Measurements from ENCODE around the gene SBDS.
A peak's percentile ranks its signal among the peaks of the same experiment; 100 is the strongest.
"Not testable (repeated sequence)": the region's sequence is repeated elsewhere in the genome, so short reads cannot be mapped to it uniquely, and the experiment has no call there.

SBDS gene

GRCh38 chr7:67019562-67020390 lies 24.4 kb upstream of the SBDS start:
- no peak for TF ChIP-seq CTCF (IDR thresholded peaks at IDR 0.05)
- no peak overlapping the region for H3K27ac ChIP-seq
- H3K4me3 ChIP-seq = no peak overlapping the region
- no peak for DNase-seq (ENCODE audit: low spot score)

GRCh38 chr7:67018940-67019339 lies 23.6 kb upstream of the SBDS start:
- H3K27ac ChIP-seq = no peak overlapping the region
- no peak overlapping the region for H3K4me3 ChIP-seq
- no peak for DNase-seq (ENCODE audit: low spot score)
- no peak for TF ChIP-seq CTCF (IDR thresholded peaks at IDR 0.05)

GRCh38 chr7:67017971-67018370 lies 22.6 kb upstream of the SBDS start:
- H3K4me3 ChIP-seq; H3K27ac ChIP-seq; DNase-seq (ENCODE audit: low spot score): not testable (repeated sequence)

- H3K27ac ChIP-seq; DNase-seq (ENCODE audit: low spot score); H3K4me3 ChIP-seq: not testable (repeated sequence)
Measured at GRCh38 chr7:67014076-67014622, 18.8 kb upstream of the SBDS start.

- not testable (repeated sequence) for DNase-seq (ENCODE audit: low spot score); H3K27ac ChIP-seq; H3K4me3 ChIP-seq
Measured at GRCh38 chr7:67009677-67010076, 14.3 kb upstream of the SBDS start.

- no peak for TF ChIP-seq CTCF (IDR thresholded peaks at IDR 0.05)
- no peak for DNase-seq (ENCODE audit: low spot score)
- no peak overlapping the region for H3K27ac ChIP-seq
- no peak overlapping the region for H3K4me3 ChIP-seq
Measured at GRCh38 chr7:67008260-67008659, 12.9 kb upstream of the SBDS start.

GRCh38 chr7:67006965-67007364 lies 11.6 kb upstream of the SBDS start:
- H3K4me3 ChIP-seq = no peak overlapping the region
- no peak for DNase-seq (ENCODE audit: low spot score)
- H3K27ac ChIP-seq = no peak overlapping the region
- TF ChIP-seq CTCF (IDR thresholded peaks at IDR 0.05) = no peak

- H3K4me3 ChIP-seq; DNase-seq (ENCODE audit: low spot score); H3K27ac ChIP-seq: not testable (repeated sequence)
Measured at GRCh38 chr7:67004145-67004544, 8.8 kb upstream of the SBDS start.

- DNase-seq (ENCODE audit: low spot score) = not testable (repeated sequence)
Measured at GRCh38 chr7:67000601-67001258, 5.3 kb upstream of the SBDS start.

GRCh38 chr7:66996444-66997191 lies 1.2 kb upstream of the SBDS start, which contains the start of gene TYW1:
TSS of gene TYW1 (plus strand) at chr7:66996833. CDS start at chr7:66996979, 146 bp downstream.
- peak; percentile 99 for DNase-seq (ENCODE audit: low spot score)
- H3K27ac ChIP-seq = peak within 1 kb of the TSS; percentile 74 to 94
- H3K4me3 ChIP-seq = peak within 1 kb of the TSS; percentile 80

More at GRCh38 chr7:67000601-67001258, 5.3 kb upstream of the SBDS start:
- not testable (repeated sequence) for H3K4me3 ChIP-seq, H3K27ac ChIP-seq

- peak; percentile 88 for DNase-seq (ENCODE audit: low spot score)
- peak overlapping the region; percentile 93 to 97 for H3K27ac ChIP-seq
- peak overlapping the region; percentile 80 for H3K4me3 ChIP-seq
Measured at GRCh38 chr7:66994691-66995049, 716 bp downstream of the SBDS start.

- Histone ChIP-seq H3K27ac (peak overlapping the region; percentile 93 to 97), H3K4me3 (peak overlapping the region; percentile 80)
- not testable (repeated sequence) for DNase-seq (ENCODE audit: low spot score)
Measured at GRCh38 chr7:66994051-66994450, 1.3 kb downstream of the SBDS start.

- not testable (repeated sequence) for H3K27ac ChIP-seq; DNase-seq (ENCODE audit: low spot score); H3K4me3 ChIP-seq
Measured at GRCh38 chr7:66989552-66989951, 5.8 kb downstream of the SBDS start.
